ENCODE measurements around the gene DBH. TPM values are rescaled to one million over a fixed set of nuclear protein-coding genes. Genes with fewer than 3 reads are reported as not detected.

DBH gene
- total RNA-seq, 1 experiment from 2014 or later: not detected

GRCh38 chr9:133643362-133643755 is 7.2 kb downstream of the DBH start:
- DNase-seq (ENCODE audit: low spot score): no peak

DNA sequence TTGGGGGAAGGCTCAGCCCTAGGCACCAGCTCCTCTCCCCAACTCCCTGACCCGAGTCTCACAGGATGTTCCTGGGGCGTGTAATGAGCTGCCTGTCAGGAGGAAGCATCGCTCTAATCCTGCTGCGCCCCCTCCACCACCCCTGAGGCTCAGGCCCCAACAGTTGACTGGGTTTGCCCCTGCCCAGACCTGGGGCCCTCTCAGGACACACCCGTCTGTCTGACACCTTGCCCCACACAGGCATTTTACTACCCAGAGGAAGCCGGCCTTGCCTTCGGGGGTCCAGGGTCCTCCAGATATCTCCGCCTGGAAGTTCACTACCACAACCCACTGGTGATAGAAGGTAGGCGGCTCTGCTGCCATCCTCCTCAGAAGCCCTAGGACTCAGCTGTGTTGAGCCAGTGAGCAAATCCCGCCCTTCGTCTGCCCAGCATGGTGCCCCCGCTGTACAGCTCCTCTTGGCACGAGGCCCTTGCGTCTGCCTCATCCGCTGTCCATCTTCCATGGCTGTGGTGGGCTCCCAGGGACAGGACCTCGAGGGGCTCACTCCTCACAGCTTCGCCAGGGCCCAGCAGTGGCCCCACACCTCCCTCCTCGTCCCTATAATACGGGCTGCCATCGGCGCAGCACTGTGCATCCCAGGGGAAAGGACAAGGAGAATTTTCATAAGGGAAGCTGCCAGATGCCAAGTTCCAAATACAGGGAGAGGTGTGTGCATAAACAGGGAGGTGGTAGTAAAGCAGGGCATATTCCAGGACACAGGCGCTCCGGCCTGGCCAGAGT is 8.0 kb downstream of the DBH start:
- DNase-seq (ENCODE audit: low spot score): no peak

- DNase-seq (ENCODE audit: low spot score): no peak
Observed at GRCh38 chr9:133645021-133645765, 9.0 kb downstream of the DBH start.

DNA sequence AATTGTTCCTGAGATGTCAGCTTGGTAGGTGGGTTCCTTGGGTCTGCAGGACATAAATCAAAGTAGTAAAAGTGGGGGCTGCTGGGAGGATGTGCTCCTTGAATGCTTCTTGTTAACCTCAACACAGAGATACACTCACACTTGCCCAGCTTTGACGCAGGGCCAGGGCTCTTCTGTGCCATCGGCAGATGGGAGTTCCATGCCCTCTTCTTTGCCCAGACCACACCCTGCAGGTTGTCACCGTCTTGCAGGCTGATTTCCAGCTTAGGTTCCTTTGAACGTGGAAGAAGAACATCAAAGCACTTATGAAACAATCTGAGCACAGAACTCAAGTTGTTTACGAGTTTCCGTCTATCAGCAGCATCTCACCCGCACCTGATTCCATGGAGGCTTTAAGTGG is 11.0 kb downstream of the DBH start:
- no peak for DNase-seq (ENCODE audit: low spot score)

DNA sequence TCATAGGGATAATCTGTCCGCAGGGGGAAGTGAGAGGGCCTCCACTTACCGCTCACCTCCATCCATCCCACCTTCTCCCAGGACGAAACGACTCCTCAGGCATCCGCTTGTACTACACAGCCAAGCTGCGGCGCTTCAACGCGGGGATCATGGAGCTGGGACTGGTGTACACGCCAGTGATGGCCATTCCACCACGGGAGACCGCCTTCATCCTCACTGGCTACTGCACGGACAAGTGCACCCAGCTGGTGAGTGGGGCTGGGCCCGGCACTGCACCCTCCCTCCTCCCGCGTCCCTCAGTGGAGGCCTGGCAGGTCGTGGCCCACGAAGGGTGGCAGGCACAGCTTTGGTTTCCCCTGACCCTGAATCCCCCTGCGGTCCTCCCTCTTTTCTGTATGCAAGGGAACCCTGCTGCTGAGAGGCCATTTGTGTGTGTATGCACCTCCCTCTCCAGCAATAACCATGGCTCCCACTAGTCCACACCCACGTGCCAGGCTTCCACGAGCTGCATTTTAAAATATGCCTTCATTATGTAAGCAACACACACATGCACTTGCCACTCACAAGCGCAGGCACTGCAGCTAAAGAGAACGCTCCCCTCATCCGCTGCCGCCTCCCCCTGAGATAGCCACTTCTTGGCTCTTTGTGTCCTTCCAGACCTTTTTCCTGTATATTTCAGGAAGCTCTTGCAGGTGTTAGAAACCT is 11.8 kb downstream of the DBH start:
- no peak for DNase-seq (ENCODE audit: low spot score)

DNA sequence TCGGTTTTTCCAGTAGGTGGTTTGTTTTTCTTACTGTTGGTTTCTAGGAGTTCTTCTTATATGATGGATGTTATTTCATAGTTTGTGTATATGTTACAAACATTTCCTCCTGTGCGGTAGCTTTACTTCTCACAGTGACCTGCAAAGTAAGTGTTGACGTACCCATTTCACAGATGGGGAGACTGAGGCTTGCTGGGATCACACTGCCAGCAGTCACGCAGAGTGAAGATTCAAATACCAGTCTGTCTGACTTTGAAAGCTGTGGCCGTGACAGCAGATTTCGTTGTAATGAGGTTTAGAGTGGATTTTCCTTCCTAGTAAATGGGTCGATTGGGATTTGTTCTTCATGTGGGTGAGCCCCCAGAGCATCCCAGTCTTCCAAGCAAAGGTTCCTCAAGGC is 13.0 kb downstream of the DBH start:
- DNase-seq (ENCODE audit: low spot score): no peak

DNA sequence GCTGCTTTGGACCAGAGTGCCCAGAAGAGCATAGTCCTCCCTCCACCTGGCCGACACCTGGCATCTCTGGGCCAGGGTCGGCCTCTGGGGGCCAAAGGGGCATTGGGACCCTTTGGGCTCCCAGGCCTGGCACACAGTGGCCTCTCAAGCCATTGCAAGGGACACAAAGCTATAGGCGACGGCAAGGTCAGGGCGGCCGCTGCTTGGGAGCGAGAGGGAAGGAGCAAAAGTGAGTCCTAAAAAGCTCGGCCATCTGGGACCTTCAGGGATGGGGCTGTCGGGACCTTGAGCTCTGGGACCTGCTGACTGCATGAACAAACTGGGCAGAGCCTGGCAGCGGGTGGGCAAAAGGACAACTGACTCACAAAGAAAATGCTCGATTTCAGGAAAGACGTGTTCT is 13.9 kb downstream of the DBH start:
- no peak for DNase-seq (ENCODE audit: low spot score)

GRCh38 chr9:133653638-133654037 is 17.5 kb downstream of the DBH start:
- DNase-seq (ENCODE audit: low spot score): no peak

DNA sequence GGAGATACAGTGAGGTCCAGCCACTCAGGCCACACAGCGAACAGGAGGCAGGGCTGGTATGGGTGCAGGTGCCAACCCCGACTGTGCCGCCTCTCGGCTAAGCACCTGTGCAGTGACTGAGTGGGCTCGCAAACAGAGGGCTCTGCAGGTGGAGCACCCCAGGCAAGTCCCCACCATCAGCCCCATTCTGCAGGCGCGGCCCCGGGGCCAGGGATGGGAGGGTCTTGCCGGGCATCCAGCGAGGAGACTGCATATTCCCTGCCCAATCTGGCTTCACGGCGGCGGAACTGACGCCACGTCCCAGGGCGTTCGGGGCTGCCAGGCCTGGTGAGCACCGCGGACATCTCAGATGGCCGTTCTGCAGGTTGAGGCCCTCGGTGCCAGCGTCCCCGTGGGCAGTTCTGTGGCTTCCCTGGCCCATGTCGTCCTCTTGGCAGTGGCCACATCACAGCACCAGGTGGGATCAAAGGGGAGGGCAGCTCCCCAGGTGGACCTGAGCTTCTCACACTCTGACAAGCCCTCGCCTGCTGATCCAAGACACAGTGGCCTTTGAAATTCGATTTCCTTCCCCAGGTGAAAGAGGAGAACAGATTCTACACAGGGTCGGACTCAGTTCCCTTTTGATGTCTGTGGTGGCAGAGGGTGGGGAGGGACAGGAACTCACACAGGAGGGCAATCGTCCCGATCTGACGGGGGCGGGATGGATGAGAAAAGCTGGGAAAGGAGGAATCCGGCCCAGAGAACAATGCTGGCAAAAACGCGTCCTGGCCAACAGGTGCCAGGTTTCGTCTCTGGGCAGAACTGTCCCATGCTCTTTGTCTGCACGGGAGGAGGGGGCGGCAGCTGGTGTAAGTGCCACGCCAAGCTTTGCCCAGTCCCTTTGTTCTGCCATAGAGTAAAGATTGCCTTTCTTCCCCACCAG is 18.8 kb downstream of the DBH start:
- DNase-seq (ENCODE audit: low spot score): no peak

- DNase-seq (ENCODE audit: low spot score): no peak
Observed at GRCh38 chr9:133655701-133656100, 19.5 kb downstream of the DBH start.

GRCh38 chr9:133656211-133657119 is 20.3 kb downstream of the DBH start:
- no peak for DNase-seq (ENCODE audit: low spot score)

DNA sequence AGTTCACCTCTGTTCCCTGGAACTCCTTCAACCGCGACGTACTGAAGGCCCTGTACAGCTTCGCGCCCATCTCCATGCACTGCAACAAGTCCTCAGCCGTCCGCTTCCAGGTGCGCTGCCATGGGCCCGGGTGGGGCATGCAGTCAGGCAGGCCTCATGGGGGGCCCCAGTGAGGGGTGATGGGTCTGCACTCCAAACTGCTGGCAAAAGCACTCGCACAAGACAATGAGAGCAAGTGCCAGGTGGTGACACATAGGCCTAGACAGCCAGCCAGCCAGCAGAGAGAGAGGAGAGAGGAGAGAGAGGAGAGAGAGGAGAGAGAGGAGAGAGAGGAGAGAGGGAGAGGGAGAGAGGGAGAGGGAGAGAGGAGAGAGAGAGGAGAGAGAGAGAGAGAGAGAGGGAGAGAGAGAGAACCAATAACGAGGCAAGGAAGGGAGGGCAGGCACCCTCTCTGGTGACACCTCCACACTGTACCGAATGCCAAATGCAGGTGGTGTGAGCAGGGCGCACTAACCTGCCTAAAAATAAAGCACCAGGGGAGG is 21.0 kb downstream of the DBH start:
- peak; percentile 23 for DNase-seq (ENCODE audit: low spot score)

GRCh38 chr9:133658442-133659431 is 22.6 kb downstream of the DBH start:
- peak; percentile 80 for DNase-seq (ENCODE audit: low spot score)

DNA sequence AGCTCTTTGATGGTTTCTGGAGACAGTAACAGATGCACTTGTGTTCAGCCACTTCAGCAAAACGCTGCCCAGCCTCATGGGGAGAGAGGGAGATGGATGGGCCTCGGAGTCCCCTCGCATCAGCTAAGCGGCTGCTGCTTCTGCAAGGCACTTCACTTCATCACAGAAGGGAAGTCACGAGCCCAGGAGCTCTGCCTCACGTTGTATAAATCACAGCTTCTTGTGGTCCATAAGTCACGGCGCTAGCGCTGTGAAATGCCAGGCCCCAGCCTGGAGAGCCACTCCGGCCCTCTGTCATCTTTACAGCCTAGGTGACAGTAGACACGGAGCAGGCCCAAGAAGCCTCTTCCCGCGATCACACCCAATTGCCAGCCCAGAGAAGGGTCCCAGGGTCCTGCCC is 23.4 kb downstream of the DBH start:
- no peak for DNase-seq (ENCODE audit: low spot score)

GRCh38 chr9:133661846-133662540 is 25.8 kb downstream of the DBH start:
- DNase-seq (ENCODE audit: low spot score): no peak

DNA sequence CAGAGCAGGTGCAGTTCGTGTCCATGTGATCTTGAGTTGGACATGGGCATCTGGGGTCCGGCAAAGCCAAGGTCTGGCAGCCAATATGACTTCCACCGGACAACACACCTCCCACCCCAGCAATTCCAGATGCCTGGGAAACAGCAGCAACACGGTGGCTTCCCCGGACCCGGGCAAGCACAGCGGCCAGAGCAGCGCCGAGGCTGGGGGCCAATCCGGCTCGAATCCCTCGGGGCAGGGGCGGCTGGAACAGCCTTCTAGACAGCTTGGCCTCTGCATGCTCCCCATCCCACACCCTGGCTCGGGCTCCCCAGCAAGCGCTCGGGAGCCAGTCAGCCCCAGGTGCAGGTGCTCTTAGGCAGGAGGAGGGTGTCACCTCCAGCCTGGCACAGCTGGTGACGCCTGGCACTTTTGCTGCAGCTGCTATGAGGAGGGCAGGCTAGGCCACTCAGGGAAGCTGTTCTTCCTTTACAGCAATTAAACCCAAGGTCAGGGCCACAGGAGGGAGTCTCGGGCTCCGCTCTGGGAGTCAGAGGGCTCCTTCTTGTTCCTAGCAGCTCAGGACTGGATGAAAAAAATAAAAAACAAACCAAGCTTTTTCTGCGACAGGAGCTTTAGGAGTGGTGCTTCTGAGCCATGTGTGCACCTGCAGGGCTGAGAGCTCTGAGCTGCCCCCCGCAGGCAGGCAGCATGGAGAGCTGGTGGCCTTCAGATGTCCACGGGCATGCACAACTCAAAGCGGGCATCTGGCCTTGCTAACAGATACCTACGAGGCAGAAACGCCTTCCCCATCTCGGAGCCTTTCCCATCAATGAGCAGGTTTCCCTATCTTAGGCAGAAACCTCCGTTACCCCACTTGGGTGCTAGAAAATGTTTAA is 28.2 kb downstream of the DBH start:
- no peak for DNase-seq (ENCODE audit: low spot score)

DNA sequence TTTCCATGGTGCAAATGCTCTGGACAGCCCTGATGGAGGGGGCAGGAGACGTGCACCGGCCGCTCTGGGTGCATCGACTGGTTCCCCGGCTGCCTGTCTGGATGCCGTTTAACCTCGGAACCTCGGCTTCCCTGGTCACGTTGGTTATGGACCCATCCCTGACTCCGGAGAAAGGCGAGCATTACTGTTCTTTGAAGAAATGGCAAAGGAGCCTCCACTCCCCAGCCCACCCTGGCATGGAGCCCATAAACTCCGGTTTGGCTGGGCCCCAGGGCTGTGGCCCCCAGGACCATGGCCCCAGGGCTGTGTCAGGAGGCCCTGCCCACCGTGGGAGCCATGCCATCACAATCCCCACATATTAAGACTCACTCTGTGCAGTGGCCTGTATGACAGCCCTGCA is 28.9 kb downstream of the DBH start:
- DNase-seq (ENCODE audit: low spot score): no peak

All from A172 (cell line).